GM20431 (cell line): Measurements from ENCODE around the gene SLC24A3.

Experiments
- in situ Hi-C: fragments of 300-500 bp; cut with MseI, MboI; formaldehyde crosslinking; loops from one replicate; pipeline ENCODE4 v1.15.0; 2020; ENCODE audit warnings: low sequenced_read_pairs; ENCODE audit not compliant: unreplicated experiment

The SLC24A3 gene

DNA sequence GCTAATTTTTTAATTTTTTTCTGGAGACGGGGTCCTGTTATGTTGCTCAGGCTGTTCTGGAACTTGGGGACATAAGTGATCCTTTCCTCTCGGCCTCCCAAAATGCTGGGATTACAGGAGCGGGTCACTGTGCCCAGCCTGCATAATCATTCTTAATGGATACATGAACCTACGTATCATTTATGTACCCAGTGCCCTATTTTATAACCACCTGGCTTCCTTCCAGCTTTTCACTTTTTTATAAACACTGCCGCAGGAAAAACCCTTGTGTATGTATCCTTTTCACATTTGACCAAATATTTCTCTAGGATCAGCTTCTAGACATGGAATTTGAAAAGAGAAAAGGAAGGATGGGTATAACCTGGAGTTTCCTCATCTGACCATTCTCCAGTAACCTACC, 460.1 kb downstream of the SLC24A3 start:
- in situ Hi-C loops, result no loop called here

GRCh38 chr20:19673575-19673974, 461.1 kb downstream of the SLC24A3 start:
- in situ Hi-C loops, result no loop called here

- in situ Hi-C loops, result loop anchor here (25.0 kb wide), 1 partner anchor 311 kb away; no protein-coding TSS in a partner anchor
These were observed 463.8 kb downstream of the SLC24A3 start for GRCh38 chr20:19676202-19676601.

- in situ Hi-C loops, result loop anchor here (25.0 kb wide), 1 partner anchor 310 kb away; no protein-coding TSS in a partner anchor
These were observed 464.9 kb downstream of the SLC24A3 start for GRCh38 chr20:19677336-19677735.

DNA sequence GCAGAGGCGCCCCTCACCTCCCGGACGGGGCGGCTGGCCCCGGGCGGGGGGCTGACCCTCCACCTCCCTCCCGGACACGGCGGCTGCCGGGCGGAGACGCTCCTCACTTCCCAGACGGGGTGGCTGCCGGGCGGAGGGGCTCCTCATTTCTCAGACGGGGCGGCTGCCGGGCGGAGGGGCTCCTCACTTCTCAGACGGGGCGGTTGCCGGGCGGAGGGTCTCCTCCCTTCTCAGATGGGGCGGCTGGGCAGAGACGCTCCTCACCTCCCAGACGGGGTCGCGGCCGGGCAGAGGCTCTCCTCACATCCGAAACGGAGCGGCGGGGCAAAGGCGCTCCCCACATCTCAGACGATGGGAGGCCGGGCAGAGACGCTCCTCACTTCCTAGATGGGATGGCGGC, 466.1 kb downstream of the SLC24A3 start:
- in situ Hi-C loops, result loop anchor here (25.0 kb wide), 1 partner anchor 309 kb away; no protein-coding TSS in a partner anchor

DNA sequence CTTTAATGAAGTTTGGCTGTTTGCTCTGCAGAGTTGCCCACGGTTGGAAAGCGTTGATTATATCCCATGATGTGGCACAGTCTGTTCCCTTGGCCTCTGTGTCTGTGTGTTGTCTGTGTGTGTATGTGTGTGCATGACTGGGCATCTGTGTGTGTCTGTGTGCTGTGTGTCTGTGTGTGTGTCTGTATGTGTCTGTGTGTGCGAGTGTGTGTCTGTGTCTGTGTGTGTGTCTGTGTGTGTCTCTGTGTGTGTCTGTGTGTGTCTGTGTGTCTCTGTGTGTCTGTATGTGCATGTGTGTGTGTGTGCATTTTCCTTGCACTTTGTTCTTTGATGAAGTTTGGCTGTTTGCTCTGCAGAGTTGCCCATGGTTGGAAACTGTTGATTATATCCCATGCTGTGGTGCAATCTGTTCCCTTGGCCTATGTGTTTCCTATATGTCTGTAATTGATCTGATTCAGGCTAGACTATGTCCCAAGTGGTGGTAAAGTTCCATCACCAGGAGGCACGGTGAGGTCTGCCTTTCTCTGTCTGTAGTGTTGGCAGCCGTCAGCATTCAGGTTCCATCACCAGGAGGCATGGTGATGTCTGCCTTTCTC, 467.6 kb downstream of the SLC24A3 start:
- in situ Hi-C loops, result loop anchor here (25.0 kb wide), 1 partner anchor 307 kb away; no protein-coding TSS in a partner anchor

- in situ Hi-C loops, result loop anchor here (25.0 kb wide), 1 partner anchor 305 kb away; no protein-coding TSS in a partner anchor
These were observed 469.8 kb downstream of the SLC24A3 start for GRCh38 chr20:19682249-19682648.

- in situ Hi-C loops, result loop anchor here (25.0 kb wide), 1 partner anchor 304 kb away; no protein-coding TSS in a partner anchor
These were observed 470.7 kb downstream of the SLC24A3 start for GRCh38 chr20:19683188-19683587.

- in situ Hi-C loops, result loop anchor here (25.0 kb wide), 1 partner anchor 303 kb away; no protein-coding TSS in a partner anchor
These were observed 471.4 kb downstream of the SLC24A3 start for GRCh38 chr20:19683822-19684221.

DNA sequence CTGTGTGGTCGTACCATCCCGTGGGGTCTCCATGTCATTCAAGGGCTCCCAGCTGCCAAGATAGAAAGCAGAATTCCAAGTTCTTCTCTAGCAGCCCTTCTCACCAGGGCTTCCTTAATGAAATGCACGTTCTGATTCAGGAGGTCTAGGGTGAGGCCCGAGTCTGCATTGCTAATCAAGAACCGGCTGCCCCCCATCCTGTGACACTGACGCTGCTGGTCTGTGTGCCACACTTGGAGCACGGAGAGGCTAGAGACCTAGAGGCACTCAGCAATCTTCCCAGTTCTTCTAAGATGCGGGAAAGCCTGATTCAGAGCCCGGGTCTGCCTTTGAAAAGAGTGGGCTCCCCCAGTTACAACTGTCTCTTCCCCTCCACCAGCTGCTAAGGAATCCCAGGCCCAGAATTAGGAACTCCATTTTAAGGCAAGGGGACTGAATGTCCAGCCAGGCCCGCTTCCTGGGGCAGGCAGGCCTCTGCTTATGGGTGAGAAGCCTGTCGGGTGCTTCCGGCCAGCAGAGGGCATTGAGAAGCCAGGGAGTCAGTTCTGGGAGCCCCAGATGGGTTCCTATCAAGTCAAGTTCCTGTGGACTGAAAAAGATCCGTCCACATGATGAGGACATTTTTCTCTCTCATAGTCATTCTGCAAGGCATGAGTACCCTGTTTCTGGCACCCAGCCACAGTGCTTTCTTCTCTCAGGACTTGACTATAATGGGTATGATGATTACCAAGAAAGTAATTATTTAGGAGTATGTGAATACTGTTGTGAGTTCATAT, 475.8 kb downstream of the SLC24A3 start:
- in situ Hi-C loops, result loop anchor here (25.0 kb wide), 1 partner anchor 299 kb away; no protein-coding TSS in a partner anchor

DNA sequence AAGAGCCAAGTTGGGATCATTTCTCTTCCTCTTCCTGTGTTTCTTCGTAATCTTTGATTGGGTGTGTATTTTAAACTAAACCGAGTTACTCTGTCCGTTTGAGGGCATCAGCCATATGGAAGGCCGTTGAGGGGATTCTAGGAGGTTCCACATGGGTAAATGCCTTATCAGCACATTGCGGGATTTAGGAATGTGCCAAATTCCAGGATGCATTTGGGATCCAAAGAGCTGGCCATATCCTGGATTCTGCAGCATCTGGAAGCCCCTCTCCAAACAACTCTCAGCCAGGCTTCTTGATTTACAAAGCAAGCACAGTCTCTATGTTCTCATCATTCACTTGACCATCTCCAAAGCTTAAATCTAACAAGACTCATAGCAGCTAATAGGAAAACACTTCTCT, 478.0 kb downstream of the SLC24A3 start:
- in situ Hi-C loops, result loop anchor here (25.0 kb wide), 1 partner anchor 297 kb away; no protein-coding TSS in a partner anchor

DNA sequence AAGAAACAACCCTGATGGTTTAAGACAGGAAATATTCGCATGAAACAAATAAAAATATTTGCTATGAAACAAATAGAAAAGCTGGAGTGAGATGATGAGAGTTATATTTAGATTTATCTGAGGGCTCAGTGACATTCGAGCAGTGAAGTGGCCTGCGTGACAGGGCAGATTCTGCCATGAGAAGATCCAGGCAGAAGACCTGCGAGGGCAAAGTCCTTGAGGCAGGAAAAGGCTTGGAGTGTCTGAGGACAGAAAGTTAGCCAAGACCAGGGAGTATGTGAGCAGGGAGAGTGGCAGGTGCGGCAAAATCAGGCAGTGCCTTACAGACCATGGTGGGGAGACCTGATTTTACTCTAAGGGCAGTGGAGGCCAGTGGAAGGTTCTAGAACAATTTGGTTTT, 478.7 kb downstream of the SLC24A3 start:
- in situ Hi-C loops, result loop anchor here (25.0 kb wide), 1 partner anchor 296 kb away; no protein-coding TSS in a partner anchor

DNA sequence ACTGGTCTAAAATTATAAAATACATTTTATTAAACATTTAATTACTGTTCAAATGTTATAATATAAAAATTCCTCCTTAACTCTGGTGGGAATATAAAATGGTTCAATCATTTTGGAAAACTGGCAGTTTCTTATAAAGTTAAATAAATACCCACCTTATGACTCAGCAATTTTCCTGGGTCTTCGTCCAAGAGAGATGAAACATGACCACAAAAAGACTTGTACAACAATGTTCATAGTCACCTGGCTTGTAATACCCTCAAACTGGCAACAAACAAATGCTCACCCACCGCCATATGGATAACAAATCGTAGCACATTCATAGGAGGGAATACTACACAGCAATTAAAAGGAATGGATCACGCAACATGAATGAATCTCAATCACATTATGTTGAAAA, 479.7 kb downstream of the SLC24A3 start:
- in situ Hi-C loops, result loop anchor here (25.0 kb wide), 1 partner anchor 295 kb away; no protein-coding TSS in a partner anchor

DNA sequence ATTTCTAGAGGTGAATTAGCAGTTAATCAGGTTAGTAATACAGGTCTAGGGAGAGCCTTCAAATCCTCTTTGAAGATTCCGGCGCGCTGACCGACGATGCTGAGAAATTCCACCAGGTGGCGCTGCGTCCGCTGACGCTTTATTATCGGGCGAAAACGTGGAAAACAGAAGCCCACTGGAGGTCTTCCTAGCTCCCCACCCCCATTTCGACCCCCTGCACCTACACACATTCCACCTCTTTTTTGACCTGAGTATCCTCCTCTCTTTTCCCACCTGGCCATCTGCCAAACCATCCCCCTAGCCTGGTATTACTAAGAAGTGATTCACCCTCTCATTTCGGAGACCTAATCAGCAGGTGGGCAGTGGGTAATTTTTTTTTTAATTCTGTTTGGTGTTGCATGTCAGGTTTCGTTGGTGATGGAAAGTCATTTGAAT, 480.3 kb downstream of the SLC24A3 start:
- in situ Hi-C loops, result loop anchor here (25.0 kb wide), 1 partner anchor 295 kb away; no protein-coding TSS in a partner anchor

DNA sequence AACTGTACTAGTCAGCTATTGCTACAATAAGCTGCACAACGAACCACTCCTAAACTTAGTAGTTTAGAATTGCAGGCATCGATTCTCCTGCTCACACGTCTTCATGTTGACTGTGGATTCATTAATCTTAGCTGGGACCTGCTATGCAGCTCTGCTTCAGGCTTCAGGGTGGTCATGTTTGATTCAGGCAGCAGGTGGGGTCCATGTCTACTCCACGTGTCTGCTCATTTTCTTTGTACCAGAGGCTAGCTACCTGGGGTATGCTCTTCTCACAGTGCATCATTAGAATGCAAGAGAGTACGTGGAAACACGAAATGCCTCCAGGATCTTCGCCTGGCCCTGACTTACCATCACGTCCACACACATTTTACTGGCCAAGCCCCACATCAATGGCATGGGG, 481.1 kb downstream of the SLC24A3 start:
- in situ Hi-C loops, result loop anchor here (25.0 kb wide), 1 partner anchor 294 kb away; no protein-coding TSS in a partner anchor

GRCh38 chr20:19695081-19695480, 482.6 kb downstream of the SLC24A3 start:
- in situ Hi-C loops, result loop anchor here (25.0 kb wide), 1 partner anchor 292 kb away; no protein-coding TSS in a partner anchor

GRCh38 chr20:19696620-19697019, 484.2 kb downstream of the SLC24A3 start:
- in situ Hi-C loops, result loop anchor here (25.0 kb wide), 1 partner anchor 291 kb away; no protein-coding TSS in a partner anchor

- in situ Hi-C loops, result loop anchor here (25.0 kb wide), 1 partner anchor 290 kb away; no protein-coding TSS in a partner anchor
These were observed 485.0 kb downstream of the SLC24A3 start for GRCh38 chr20:19697415-19697814.

- in situ Hi-C loops, result loop anchor here (25.0 kb wide), 1 partner anchor 288 kb away; no protein-coding TSS in a partner anchor
These were observed 486.9 kb downstream of the SLC24A3 start for GRCh38 chr20:19699180-19699971.

GRCh38 chr20:19701429-19701828, 489.0 kb downstream of the SLC24A3 start:
- in situ Hi-C loops, result no loop called here
